Measurements from ENCODE around the gene POLD3. TPM values are rescaled to one million over a fixed set of nuclear protein-coding genes. Genes with fewer than 3 reads are reported as not detected.
A peak's percentile ranks its signal among the peaks of the same experiment; 100 is the strongest.
"Not testable (repeated sequence)": the region's sequence is repeated elsewhere in the genome, so short reads cannot be mapped to it uniquely, and the experiment has no call there.

POLD3 gene
- total and polyA plus RNA-seq, 7 donors: 11.2 to 23.0 (median 14.1) TPM

DNA sequence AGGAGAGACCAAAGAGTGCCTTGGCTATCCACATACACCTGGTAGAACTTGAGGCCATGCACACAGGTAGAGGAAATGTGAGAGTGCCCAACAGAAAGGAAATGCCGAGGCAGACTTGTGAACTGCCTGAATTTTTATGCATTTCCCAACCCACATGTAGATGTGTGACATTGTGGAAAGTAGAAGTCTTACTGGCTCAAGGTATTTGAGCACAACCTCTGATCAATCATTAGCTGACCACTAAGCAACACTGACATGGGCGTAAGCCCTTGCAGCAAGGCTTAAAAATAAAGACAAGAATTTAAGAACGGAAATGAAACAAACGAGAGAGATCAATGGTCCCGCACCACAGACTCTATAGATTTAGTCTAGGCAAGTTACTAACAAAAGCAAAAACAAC, 62.6 kb downstream of the POLD3 start:
- H3K36me3 ChIP-seq: no peaks in the 10 kb centered on the region
- H3K4me3 ChIP-seq: no peak overlapping the region
- H3K4me1 ChIP-seq: peaks cover 0 to 22% (median 16%) of the 10 kb centered on the region in 4 donors
- no peak for DNase-seq
- TF ChIP-seq POLR2AphosphoS5 (IDR thresholded peaks at IDR 0.05): no peak
- TF ChIP-seq, protein P1, sequence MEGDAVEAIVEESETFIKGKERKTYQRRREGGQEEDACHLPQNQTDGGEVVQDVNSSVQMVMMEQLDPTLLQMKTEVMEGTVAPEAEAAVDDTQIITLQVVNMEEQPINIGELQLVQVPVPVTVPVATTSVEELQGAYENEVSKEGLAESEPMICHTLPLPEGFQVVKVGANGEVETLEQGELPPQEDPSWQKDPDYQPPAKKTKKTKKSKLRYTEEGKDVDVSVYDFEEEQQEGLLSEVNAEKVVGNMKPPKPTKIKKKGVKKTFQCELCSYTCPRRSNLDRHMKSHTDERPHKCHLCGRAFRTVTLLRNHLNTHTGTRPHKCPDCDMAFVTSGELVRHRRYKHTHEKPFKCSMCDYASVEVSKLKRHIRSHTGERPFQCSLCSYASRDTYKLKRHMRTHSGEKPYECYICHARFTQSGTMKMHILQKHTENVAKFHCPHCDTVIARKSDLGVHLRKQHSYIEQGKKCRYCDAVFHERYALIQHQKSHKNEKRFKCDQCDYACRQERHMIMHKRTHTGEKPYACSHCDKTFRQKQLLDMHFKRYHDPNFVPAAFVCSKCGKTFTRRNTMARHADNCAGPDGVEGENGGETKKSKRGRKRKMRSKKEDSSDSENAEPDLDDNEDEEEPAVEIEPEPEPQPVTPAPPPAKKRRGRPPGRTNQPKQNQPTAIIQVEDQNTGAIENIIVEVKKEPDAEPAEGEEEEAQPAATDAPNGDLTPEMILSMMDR (IDR thresholded peaks at IDR 0.05): no peak
- no peak for TF ChIP-seq EP300 (IDR thresholded peaks at IDR 0.05)
- no peak for TF ChIP-seq POLR2A (IDR thresholded peaks at IDR 0.05)
- no peaks in the 10 kb centered on the region for H3K9me3 ChIP-seq
- no peak overlapping the region for H3K27ac ChIP-seq
- 96 to 97% methylated on average over 5 of the region's 5 CpGs for WGBS, 2 donors
- no peaks in the 10 kb centered on the region for H3K27me3 ChIP-seq
- intact Hi-C loops (cut with DNase I): no loop called here

DNA sequence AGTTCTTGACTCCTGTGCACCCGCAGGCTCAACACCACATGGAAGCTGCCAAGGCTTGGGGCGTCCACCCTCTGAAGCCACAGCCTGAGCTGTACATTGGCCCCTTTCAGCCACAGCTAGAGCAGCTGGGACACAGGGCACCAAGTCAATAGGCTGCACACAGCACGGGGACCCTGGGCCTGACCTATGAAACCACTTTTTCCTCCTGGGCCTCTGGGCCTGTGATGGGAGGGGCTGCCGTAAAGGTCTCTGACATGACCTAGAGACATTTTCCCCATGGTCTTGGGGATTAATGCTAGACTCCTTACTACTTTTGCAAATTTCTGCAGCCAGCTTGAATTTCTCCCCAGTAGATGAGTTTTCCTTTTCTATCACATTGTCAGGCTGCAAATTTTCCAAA, 66.7 kb downstream of the POLD3 start:
- H3K4me1 ChIP-seq; intact Hi-C loops (cut with DNase I); H3K27me3 ChIP-seq; H3K4me3 ChIP-seq; H3K36me3 ChIP-seq; H3K27ac ChIP-seq; DNase-seq; H3K9me3 ChIP-seq: not testable (repeated sequence)
- WGBS, 2 donors: 84 to 86% methylated on average over 4 of the region's 4 CpGs

DNA sequence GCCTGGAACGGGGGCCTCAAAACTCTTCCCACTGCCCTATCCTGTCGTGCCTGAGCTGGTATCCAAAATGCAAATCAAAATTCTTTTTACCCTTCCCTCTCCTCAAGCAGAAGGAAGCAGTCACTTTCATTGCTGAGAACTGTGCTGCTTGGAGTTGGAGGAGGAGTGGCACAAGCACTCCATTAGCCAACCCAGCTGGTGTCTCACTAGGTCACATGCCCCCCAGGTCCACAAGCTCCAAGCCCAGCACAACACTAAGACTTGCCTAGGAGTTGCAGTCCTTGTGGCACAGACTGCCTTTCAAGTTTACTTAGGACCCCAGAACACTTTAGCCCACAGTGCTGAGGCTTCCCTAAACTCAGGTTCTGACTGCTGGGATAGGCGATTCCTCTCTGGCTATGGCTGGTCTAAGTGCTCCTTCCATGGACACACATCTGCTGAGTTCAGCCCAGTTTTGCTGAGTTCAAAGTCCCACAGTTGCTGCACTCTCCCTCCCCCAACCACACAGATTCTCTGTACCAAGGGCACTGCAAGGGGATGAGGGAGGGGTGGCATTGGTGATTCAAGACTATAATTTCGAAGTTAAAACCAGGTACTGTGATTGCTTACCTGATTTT, 70.2 kb downstream of the POLD3 start:
- H3K36me3 ChIP-seq: no peaks in the 10 kb centered on the region
- no peaks in the 10 kb centered on the region for H3K27me3 ChIP-seq
- peaks cover 0 to 7% (median 2%) of the 10 kb centered on the region in 4 donors for H3K4me1 ChIP-seq
- no peak for DNase-seq
- no peak overlapping the region for H3K27ac ChIP-seq
- TF ChIP-seq EP300 (IDR thresholded peaks at IDR 0.05) (no peak), POLR2AphosphoS5 (IDR thresholded peaks at IDR 0.05) (no peak), POLR2A (IDR thresholded peaks at IDR 0.05) (no peak)
- TF ChIP-seq, protein P1 (IDR thresholded peaks at IDR 0.05): no peak
- 97 to 98% methylated on average over 4 of the region's 4 CpGs for WGBS, 2 donors
- H3K4me3 ChIP-seq: no peak overlapping the region
- H3K9me3 ChIP-seq: no peaks in the 10 kb centered on the region
- intact Hi-C loops (cut with DNase I): no loop called here

DNA sequence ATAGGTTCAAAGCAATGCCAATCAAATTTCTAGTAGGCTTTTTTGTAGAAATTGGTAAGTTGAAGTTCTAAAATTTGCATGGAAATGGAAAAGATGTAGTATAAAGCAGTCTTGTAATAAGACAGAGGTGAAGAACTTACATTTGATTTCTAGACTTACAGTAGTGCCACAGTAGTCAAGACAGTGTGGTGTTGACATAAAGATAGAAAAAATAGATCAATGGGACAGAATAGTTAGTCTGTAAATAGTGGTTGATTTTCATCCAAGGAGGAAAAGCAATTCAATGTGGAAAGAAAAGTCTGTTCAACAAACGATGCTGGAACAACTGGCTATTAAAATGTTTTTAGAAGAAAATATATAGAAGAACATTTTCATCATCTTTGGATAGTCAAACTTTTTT, 70.9 kb downstream of the POLD3 start:
- H3K9me3 ChIP-seq: no peaks in the 10 kb centered on the region
- no peak overlapping the region for H3K27ac ChIP-seq
- peaks cover 0 to 7% (median 2%) of the 10 kb centered on the region in 4 donors for H3K4me1 ChIP-seq
- DNase-seq: no peak
- TF ChIP-seq POLR2A (IDR thresholded peaks at IDR 0.05) (no peak), POLR2AphosphoS5 (IDR thresholded peaks at IDR 0.05) (no peak), EP300 (IDR thresholded peaks at IDR 0.05) (no peak)
- TF ChIP-seq, protein P1 (IDR thresholded peaks at IDR 0.05): no peak
- no peaks in the 10 kb centered on the region for H3K27me3 ChIP-seq
- no peaks in the 10 kb centered on the region for H3K36me3 ChIP-seq
- H3K4me3 ChIP-seq: no peak overlapping the region
- intact Hi-C loops (cut with DNase I): no loop called here
- WGBS, 2 donors: 53 to 85% methylated on average over 1 of the region's 1 CpG

DNA sequence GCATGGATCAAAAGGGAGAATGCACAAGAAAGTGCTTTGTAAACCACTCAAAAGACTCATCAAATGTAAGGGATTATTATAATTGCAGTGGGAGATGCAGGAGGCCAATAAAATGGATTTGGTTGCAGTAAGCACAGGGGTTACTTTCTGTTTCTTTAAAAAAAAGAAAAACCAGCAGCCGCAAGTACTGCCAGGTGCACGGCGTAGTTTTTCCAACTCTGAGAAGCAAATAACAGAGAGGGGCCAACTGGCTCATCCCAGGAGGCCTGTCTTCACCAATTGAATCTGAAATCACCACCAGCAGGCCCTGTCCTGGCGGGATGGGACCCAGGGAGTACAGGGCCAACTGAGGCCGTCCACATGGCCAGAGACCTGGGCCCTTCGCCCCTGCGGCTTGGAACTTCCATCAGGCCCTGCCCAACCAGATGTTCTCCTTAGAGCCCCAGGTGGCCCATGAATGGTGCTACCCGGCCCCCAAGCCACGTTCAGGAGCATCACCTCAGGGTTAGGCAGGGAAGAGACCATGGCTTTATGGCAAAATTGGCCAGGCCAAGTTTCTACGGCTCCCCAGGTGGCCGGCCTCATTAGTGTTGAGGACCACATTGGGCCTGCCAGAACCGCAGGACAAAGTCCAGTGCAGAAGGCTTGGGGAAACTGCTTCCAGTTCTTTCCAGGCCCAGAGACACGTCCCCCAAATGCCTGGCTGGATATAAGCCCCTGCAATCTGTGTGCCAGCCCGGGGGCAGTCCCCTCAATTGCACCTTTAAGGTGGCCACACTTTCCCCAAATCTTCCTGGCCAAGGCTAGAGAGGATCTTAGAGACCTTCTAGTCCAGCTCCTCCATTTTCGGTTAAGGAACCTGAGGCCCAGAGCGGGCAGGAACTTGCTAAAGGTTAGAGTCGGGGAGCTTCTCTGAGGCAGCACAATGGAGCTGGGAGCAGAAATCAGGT, 77.1 kb downstream of the POLD3 start:
- intact Hi-C loops (cut with DNase I): no loop called here
- no peaks in the 10 kb centered on the region for H3K36me3 ChIP-seq
- no peaks in the 10 kb centered on the region for H3K9me3 ChIP-seq
- no peaks in the 10 kb centered on the region for H3K27me3 ChIP-seq
- no peak overlapping the region for H3K4me3 ChIP-seq
- DNase-seq: no peak
- peak overlapping the region in 2 of 4 donors; percentile 10 to 13 for H3K27ac ChIP-seq
- WGBS, 2 donors: 93 to 95% methylated on average over 17 of the region's 17 CpGs
- peaks cover 3 to 24% (median 22%) of the 10 kb centered on the region in 4 donors for H3K4me1 ChIP-seq
- TF ChIP-seq EP300 (IDR thresholded peaks at IDR 0.05): no peak
- TF ChIP-seq, protein P1 (IDR thresholded peaks at IDR 0.05): no peak
- TF ChIP-seq POLR2AphosphoS5 (IDR thresholded peaks at IDR 0.05): no peak

All from sigmoid colon (tissue), 7 donors.